Panc1 (cell line): Measurements from ENCODE around the gene ROBO3. TPM values are rescaled to one million over a fixed set of nuclear protein-coding genes. Genes with fewer than 3 reads are reported as not detected.

Experiments used
- ATAC-seq: fragments of 200-7000 bp; cut with Tn5 transposase; 2 replicates; pipeline ENCODE4 v1.9.1; 2020; ENCODE audit warnings: mild to moderate bottlenecking, moderate library complexity
- BruUV-seq: library from RNA; stranded (reverse); fragments of 400-500 nt; replicated peaks from 2 replicates; lab custom pipeline; 2021; lab: Mats Ljungman, UMichigan
- CTCF ChIA-PET: fragments of 300-600 bp; sonication (Branson Sonifier 250); formaldehyde crosslinking; loops from one replicate; lab custom pipeline; 2022; ENCODE audit warnings: antibody characterized with exemption; lab: Charles Lee
- POLR2A ChIA-PET: fragments of 300-600 bp; sonication (Branson Sonifier 250); formaldehyde crosslinking; loops from one replicate; lab custom pipeline; 2022; ENCODE audit warnings: antibody characterized with exemption; lab: Charles Lee
- DNase-seq: peaks from one replicate; pipeline ENCODE4 v3.0.0-alpha.2; 2010; ENCODE audit warnings: low read depth, low spot score
- H3K27ac ChIP-seq: 2 replicates; pipeline ENCODE4 v1.5.1; 2011; ENCODE audit warnings: mild to moderate bottlenecking, low read length, inconsistent platforms
- H3K27me3 ChIP-seq: fragments of 200-500 bp; sonication (Bioruptor generic); 2 replicates; pipeline ENCODE4 v1.6.0; 2014; ENCODE audit warnings: low read length, inconsistent platforms; ENCODE audit not compliant: control insufficient read depth, insufficient read depth
- H3K36me3 ChIP-seq: fragments of 200-500 bp; sonication (Bioruptor generic); 2 replicates; pipeline ENCODE4 v1.5.1; 2014; ENCODE audit warnings: inconsistent platforms, mild to moderate bottlenecking, low read length, moderate library complexity; ENCODE audit not compliant: control insufficient read depth, insufficient read depth
- H3K4me1 ChIP-seq: 2 replicates; pipeline ENCODE4 v1.5.1; 2011; ENCODE audit warnings: inconsistent platforms, mild to moderate bottlenecking, low read length, moderate library complexity; ENCODE audit not compliant: control insufficient read depth, insufficient read depth
- H3K4me3 ChIP-seq, 2 experiments: 2 replicates each; pipeline ENCODE4 v1.5.1; 2011 to 2012; ENCODE audit warnings: low read depth in 2 of 2, low read length in 2 of 2, mild to moderate bottlenecking in 2 of 2, inconsistent platforms in 1 of 2, moderate library complexity in 1 of 2
- H3K9me3 ChIP-seq: fragments of 200-500 bp; sonication (Bioruptor generic); 2 replicates; pipeline ENCODE4 v1.5.1; 2014; ENCODE audit warnings: low read depth, mild to moderate bottlenecking, inconsistent platforms, low read length, moderate library complexity; ENCODE audit not compliant: control insufficient read depth, insufficient read depth
- POLR2AphosphoS5 ChIP-seq: IDR thresholded peaks from 2 replicates; pipeline ENCODE4 v1.6.1; 2012; ENCODE audit warnings: mild to moderate bottlenecking, low read depth, low read length, moderate library complexity
- SIN3A ChIP-seq: IDR thresholded peaks from 2 replicates; pipeline ENCODE4 v1.6.1; 2012; ENCODE audit warnings: low read depth, mild to moderate bottlenecking, low read length, moderate library complexity, borderline replicate concordance; ENCODE audit not compliant: insufficient read depth
- TCF7L2 ChIP-seq: IDR thresholded peaks from 2 replicates; pipeline ENCODE4 v1.6.1; 2011; ENCODE audit warnings: mild to moderate bottlenecking, low read depth, low read length, inconsistent platforms
- in situ Hi-C: cut with HindIII; loops from 2 replicates; pipeline ENCODE4 v1.10.0; 2016; ENCODE audit warnings: low sequenced_read_pairs, low pct_unique_long_range_greater_than_20kb
- intact Hi-C: fragments of 100-400 bp; cut with micrococcal nuclease; formaldehyde crosslinking; loops from one replicate; pipeline ENCODE4 v1.10.0; 2022; ENCODE audit not compliant: unreplicated experiment
- total RNA-seq: library from RNA; stranded (reverse); gene quantifications from one replicate; pipeline ENCODE4 v1.2.1, GENCODE V29; 2021; ENCODE audit not compliant: unreplicated experiment
- TF ChIP-seq, protein P1 (sequence below): fragments of 450-650 bp; IDR thresholded peaks from 2 replicates; pipeline ENCODE4 v1.5.1; 2017; ENCODE audit warnings: mild to moderate bottlenecking
- TF ChIP-seq, protein P2 (sequence below), 2 experiments: IDR thresholded peaks; 2 replicates each; pipeline ENCODE4 v1.6.1; 2011 to 2012; ENCODE audit warnings: low read depth in 2 of 2, control low read depth in 1 of 2, low read length in 1 of 2, mild to moderate bottlenecking in 1 of 2, moderate library complexity in 1 of 2; ENCODE audit not compliant: insufficient read depth in 1 of 2

Gene ROBO3
- total RNA-seq, 1 experiment from 2014 or later = 12.0 TPM

DNA sequence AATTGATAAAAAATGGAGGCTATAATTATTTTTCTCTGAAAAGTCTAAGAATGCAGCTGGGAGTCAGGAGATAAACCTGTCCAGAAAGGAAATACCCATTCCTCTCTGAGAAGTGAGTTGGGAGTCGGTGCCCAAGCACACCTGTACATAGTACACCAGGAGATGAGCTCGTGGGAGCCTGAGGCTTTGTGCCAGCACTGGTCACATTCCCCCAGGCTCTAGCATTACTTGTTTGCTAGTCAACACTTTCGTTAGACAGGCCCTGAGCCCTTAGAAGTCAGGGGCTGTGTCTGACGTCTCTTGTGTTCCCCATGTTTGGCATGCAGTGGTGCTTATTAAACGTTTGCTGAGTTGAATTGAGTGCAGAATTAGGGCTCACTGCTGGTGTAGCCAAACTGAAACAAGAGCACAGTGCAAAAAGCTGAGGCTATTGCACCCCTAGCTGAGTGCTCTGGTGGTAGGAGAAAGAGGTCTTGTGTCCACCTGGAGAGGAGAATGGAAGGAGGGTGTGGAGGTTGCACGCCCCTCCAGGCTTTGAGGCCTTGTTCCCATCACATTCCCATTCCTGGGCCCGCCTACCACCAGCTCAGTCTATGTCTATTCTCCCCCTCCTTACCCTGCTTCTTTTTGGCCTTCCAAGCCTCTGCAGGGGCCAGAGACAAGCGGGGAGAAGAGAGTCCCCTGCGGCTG, 25.6 kb downstream of the ROBO3 start:
- BruUV-seq = no TSS peak
- Histone ChIP-seq H3K4me3 (no peak overlapping the region), H3K36me3 (no peaks in the 10 kb centered on the region), H3K27me3 (peaks cover 9% of the 10 kb centered on the region), H3K27ac (no peak overlapping the region), H3K9me3 (no peaks in the 10 kb centered on the region), H3K4me1 (no peaks in the 10 kb centered on the region)
- TF ChIP-seq, protein P1, sequence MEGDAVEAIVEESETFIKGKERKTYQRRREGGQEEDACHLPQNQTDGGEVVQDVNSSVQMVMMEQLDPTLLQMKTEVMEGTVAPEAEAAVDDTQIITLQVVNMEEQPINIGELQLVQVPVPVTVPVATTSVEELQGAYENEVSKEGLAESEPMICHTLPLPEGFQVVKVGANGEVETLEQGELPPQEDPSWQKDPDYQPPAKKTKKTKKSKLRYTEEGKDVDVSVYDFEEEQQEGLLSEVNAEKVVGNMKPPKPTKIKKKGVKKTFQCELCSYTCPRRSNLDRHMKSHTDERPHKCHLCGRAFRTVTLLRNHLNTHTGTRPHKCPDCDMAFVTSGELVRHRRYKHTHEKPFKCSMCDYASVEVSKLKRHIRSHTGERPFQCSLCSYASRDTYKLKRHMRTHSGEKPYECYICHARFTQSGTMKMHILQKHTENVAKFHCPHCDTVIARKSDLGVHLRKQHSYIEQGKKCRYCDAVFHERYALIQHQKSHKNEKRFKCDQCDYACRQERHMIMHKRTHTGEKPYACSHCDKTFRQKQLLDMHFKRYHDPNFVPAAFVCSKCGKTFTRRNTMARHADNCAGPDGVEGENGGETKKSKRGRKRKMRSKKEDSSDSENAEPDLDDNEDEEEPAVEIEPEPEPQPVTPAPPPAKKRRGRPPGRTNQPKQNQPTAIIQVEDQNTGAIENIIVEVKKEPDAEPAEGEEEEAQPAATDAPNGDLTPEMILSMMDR = no peak
- TF ChIP-seq POLR2AphosphoS5 = no peak
- TF ChIP-seq, protein P2, sequence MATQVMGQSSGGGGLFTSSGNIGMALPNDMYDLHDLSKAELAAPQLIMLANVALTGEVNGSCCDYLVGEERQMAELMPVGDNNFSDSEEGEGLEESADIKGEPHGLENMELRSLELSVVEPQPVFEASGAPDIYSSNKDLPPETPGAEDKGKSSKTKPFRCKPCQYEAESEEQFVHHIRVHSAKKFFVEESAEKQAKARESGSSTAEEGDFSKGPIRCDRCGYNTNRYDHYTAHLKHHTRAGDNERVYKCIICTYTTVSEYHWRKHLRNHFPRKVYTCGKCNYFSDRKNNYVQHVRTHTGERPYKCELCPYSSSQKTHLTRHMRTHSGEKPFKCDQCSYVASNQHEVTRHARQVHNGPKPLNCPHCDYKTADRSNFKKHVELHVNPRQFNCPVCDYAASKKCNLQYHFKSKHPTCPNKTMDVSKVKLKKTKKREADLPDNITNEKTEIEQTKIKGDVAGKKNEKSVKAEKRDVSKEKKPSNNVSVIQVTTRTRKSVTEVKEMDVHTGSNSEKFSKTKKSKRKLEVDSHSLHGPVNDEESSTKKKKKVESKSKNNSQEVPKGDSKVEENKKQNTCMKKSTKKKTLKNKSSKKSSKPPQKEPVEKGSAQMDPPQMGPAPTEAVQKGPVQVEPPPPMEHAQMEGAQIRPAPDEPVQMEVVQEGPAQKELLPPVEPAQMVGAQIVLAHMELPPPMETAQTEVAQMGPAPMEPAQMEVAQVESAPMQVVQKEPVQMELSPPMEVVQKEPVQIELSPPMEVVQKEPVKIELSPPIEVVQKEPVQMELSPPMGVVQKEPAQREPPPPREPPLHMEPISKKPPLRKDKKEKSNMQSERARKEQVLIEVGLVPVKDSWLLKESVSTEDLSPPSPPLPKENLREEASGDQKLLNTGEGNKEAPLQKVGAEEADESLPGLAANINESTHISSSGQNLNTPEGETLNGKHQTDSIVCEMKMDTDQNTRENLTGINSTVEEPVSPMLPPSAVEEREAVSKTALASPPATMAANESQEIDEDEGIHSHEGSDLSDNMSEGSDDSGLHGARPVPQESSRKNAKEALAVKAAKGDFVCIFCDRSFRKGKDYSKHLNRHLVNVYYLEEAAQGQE (IDR thresholded peaks at IDR 0.05; ENCODE audit: insufficient read depth in 1 of 2, low read depth in 2 of 2, low read length in 1 of 2) = no peak
- no peak for TF ChIP-seq SIN3A
- no peak for TF ChIP-seq TCF7L2
- ChIA-PET POLR2A (no interaction called here), CTCF (no interaction called here)
- ATAC-seq = no peak
- DNase-seq = no peak
- intact Hi-C loops = no loop called here
- in situ Hi-C loops = no loop called here

DNA sequence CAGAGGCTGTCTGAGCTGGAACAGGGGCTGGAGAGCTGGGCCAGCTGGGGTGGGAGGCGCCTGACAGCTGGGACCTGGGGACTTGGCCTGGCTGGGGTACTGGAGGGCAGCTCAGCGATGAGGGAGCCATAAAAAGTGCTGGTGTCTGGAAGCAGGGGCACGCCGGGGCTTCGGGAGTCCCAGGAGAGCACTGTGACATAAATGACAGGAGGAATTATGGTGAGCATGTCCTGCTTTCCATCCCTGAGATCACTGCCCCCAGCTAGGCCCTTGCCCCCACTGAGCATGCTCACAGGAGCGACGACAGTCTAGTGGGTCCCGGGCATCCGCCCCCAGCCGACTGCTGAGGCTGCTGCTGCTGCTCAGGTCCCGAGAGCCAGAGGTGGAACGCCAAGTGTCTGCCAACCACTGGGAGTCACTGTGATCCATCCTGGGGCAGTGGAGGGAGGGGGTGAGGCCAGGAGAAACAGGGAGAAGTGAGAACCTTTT, 26.2 kb downstream of the ROBO3 start:
- no TSS peak for BruUV-seq
- ATAC-seq (no peak), DNase-seq (no peak)
- intact Hi-C loops (no loop called here), in situ Hi-C loops (no loop called here)
- H3K4me1 ChIP-seq = no peaks in the 10 kb centered on the region
- POLR2A ChIA-PET = no interaction called here
- no peaks in the 10 kb centered on the region for H3K9me3 ChIP-seq
- CTCF ChIA-PET = no interaction called here
- H3K4me3 ChIP-seq = no peak overlapping the region
- TF ChIP-seq, protein P1 = no peak
- TF ChIP-seq, protein P2 (IDR thresholded peaks at IDR 0.05; ENCODE audit: insufficient read depth in 1 of 2, low read depth in 2 of 2, low read length in 1 of 2) = no peak
- no peak for TF ChIP-seq SIN3A
- TF ChIP-seq TCF7L2 = no peak
- no peak for TF ChIP-seq POLR2AphosphoS5
- no peaks in the 10 kb centered on the region for H3K36me3 ChIP-seq
- H3K27me3 ChIP-seq = peaks cover 9% of the 10 kb centered on the region
- no peak overlapping the region for H3K27ac ChIP-seq
